HepG2 (cell line): Measurements from ENCODE around the gene OPRL1. TPM values are rescaled to one million over a fixed set of nuclear protein-coding genes. Genes with fewer than 3 reads are reported as not detected.

ENCODE experiments used
- BCL6 ChIP-seq: IDR thresholded peaks from 2 replicates; pipeline ENCODE4 v1.6.1; 2016; ENCODE audit warnings: missing genetic modification reagents, missing compliant biosample characterization
- CAMTA2 ChIP-seq: sonication (generic); formaldehyde crosslinking; IDR thresholded peaks from 2 replicates; pipeline ENCODE4 v1.4.0; 2020; ENCODE audit warnings: mild to moderate bottlenecking, missing genetic modification reagents, borderline replicate concordance
- CHCHD3 ChIP-seq: sonication (generic); formaldehyde crosslinking; IDR thresholded peaks from 2 replicates; pipeline ENCODE4 v1.8.0; 2022; ENCODE audit warnings: mild to moderate bottlenecking, missing genetic modification reagents, moderate library complexity
- HDAC2 ChIP-seq: sonication (generic); formaldehyde crosslinking; IDR thresholded peaks from 2 replicates; pipeline ENCODE4 v1.4.0; 2020; ENCODE audit warnings: missing genetic modification reagents
- KAT8 ChIP-seq: IDR thresholded peaks from 2 replicates; pipeline ENCODE4 v1.6.1; 2016; ENCODE audit warnings: missing genetic modification reagents, missing compliant biosample characterization
- MAFG ChIP-seq: sonication (generic); formaldehyde crosslinking; IDR thresholded peaks from 2 replicates; pipeline ENCODE4 v1.5.1; 2020; ENCODE audit warnings: mild to moderate bottlenecking, missing genetic modification reagents
- RXRA ChIP-seq: sonication (generic); formaldehyde crosslinking; IDR thresholded peaks from 2 replicates; pipeline ENCODE4 v1.5.1; 2020; ENCODE audit warnings: missing genetic modification reagents
- TOE1 ChIP-seq: sonication (generic); formaldehyde crosslinking; IDR thresholded peaks from 2 replicates; pipeline ENCODE4 v1.4.0; 2020; ENCODE audit warnings: mild to moderate bottlenecking, missing genetic modification reagents
- ZNF264 ChIP-seq: sonication (generic); formaldehyde crosslinking; IDR thresholded peaks from 2 replicates; pipeline ENCODE4 v1.4.0; 2020; ENCODE audit warnings: missing genetic modification reagents
- ZNF501 ChIP-seq: sonication (generic); formaldehyde crosslinking; IDR thresholded peaks from 2 replicates; pipeline ENCODE4 v1.5.1; 2020; ENCODE audit warnings: mild to moderate bottlenecking, moderate library complexity, missing genetic modification reagents
- polyA plus RNA-seq, 8 experiments: library from polyadenylated mRNA; depleted of rRNA in 3 of 8; stranded (reverse) in 7 of 8; unstranded in 1 of 8; fragments of >200 nt; fragmentation: Illumina TruSeq in 4 of 8; extraction: Trizol in 4 of 8; gene quantifications; 2 replicates each; pipeline versions ENCODE4 v1.2.1 to v1.2.3, GENCODE V29; 2011 to 2016; ENCODE audit warnings: low read depth in 4 of 8, missing spikeins in 1 of 8, mixed read lengths in 1 of 8; ENCODE audit not compliant: insufficient read depth in 1 of 8
- total RNA-seq, 5 experiments: library from RNA; depleted of rRNA; stranded (reverse); fragments of >200 nt; fragmentation: Illumina TruSeq; extraction: Trizol; gene quantifications; 2 replicates each; pipeline ENCODE4 v1.2.3, GENCODE V29; 2016; ENCODE audit warnings: low read depth in 1 of 5
- TF ChIP-seq, protein P1 (sequence below): sonication (generic); formaldehyde crosslinking; IDR thresholded peaks from 2 replicates; pipeline ENCODE4 v1.4.0; 2020; ENCODE audit warnings: mild to moderate bottlenecking, missing genetic modification reagents, borderline replicate concordance
- TF ChIP-seq, protein P2 (sequence below), 2 experiments: sonication (generic) in 1 of 2; formaldehyde crosslinking in 1 of 2; IDR thresholded peaks; 2 replicates each; pipeline versions ENCODE4 v1.6.1 to v1.9.0; 2014 to 2022; ENCODE audit warnings: antibody characterized with exemption in 1 of 2, borderline replicate concordance in 1 of 2, inconsistent platforms in 1 of 2, low read depth in 1 of 2, missing genetic modification reagents in 1 of 2
- TF ChIP-seq, protein P3 (sequence below): sonication (generic); formaldehyde crosslinking; conservative IDR thresholded peaks from 2 replicates; pipeline ENCODE4 v1.4.0; 2020; ENCODE audit warnings: missing genetic modification reagents
- TF ChIP-seq, protein P4 (sequence below): IDR thresholded peaks from 2 replicates; pipeline ENCODE4 v1.6.1; 2016
- TF ChIP-seq, protein P5 (sequence below): IDR thresholded peaks from 2 replicates; pipeline ENCODE4 v1.6.1; 2018; ENCODE audit warnings: missing genetic modification reagents
- TF ChIP-seq, protein P6 (sequence below): sonication (generic); formaldehyde crosslinking; IDR thresholded peaks from 2 replicates; pipeline ENCODE4 v1.4.0; 2020; ENCODE audit warnings: mild to moderate bottlenecking, missing genetic modification reagents

OPRL1 gene
- total and polyA plus RNA-seq, 2 of the 13 experiments (the other 11 are each of a cell fraction or from before 2014, with no cell fraction given), result 0.35 to 0.71 TPM

DNA sequence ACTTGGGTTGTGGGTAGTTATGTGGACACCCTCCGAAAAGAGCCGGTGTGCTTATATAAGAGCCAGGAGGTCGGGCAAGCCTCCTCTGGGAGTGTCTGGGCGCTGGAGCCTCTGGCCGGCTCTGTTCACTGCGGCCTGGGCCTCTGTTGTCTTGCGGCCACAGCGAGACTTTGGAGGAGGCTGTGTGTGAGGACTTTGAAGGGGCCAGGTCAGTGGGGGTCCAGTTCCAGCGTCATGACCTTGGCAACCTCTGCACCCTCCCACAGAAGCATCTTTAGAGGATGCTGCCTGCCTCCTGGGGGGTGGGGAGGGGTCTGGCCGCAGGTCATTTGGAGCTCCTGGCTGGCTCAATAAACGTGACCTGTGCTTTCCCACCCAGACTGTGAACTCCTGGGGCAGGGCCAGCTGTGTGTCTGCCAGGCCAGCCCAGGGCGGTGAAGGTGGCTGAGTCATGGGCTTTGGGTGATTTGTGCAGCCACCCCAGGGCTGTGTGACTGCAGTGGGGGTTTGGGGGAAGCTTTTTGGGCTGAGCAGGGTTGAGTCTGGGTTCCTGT, 15.7 kb upstream of the OPRL1 start (continued):
- TF ChIP-seq, protein P1, sequence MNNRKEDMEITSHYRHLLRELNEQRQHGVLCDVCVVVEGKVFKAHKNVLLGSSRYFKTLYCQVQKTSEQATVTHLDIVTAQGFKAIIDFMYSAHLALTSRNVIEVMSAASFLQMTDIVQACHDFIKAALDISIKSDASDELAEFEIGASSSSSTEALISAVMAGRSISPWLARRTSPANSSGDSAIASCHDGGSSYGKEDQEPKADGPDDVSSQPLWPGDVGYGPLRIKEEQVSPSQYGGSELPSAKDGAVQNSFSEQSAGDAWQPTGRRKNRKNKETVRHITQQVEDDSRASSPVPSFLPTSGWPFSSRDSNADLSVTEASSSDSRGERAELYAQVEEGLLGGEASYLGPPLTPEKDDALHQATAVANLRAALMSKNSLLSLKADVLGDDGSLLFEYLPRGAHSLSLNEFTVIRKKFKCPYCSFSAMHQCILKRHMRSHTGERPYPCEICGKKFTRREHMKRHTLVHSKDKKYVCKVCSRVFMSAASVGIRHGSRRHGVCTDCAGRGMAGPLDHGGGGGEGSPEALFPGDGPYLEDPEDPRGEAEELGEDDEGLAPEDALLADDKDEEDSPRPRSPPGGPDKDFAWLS (CRISPR knock-in tag), result 0 out of 2 replicates have a peak, but pooled peaks have one; percentile 92
- TF ChIP-seq, protein P2, sequence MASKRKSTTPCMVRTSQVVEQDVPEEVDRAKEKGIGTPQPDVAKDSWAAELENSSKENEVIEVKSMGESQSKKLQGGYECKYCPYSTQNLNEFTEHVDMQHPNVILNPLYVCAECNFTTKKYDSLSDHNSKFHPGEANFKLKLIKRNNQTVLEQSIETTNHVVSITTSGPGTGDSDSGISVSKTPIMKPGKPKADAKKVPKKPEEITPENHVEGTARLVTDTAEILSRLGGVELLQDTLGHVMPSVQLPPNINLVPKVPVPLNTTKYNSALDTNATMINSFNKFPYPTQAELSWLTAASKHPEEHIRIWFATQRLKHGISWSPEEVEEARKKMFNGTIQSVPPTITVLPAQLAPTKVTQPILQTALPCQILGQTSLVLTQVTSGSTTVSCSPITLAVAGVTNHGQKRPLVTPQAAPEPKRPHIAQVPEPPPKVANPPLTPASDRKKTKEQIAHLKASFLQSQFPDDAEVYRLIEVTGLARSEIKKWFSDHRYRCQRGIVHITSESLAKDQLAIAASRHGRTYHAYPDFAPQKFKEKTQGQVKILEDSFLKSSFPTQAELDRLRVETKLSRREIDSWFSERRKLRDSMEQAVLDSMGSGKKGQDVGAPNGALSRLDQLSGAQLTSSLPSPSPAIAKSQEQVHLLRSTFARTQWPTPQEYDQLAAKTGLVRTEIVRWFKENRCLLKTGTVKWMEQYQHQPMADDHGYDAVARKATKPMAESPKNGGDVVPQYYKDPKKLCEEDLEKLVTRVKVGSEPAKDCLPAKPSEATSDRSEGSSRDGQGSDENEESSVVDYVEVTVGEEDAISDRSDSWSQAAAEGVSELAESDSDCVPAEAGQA (IDR thresholded peaks at IDR 0.05; ENCODE audit: low read depth), result 0 out of 2 replicates have a peak, but pooled peaks have one; percentile 13
- TF ChIP-seq, protein P2 (CRISPR knock-in tag; IDR thresholded peaks at IDR 0.05; ENCODE audit: borderline replicate concordance), result no peak
- TF ChIP-seq RXRA (CRISPR knock-in tag) (0 out of 2 replicates have a peak, but pooled peaks have one; percentile 8), CAMTA2 (CRISPR knock-in tag) (0 out of 2 replicates have a peak, but pooled peaks have one; percentile 3), ZNF264 (CRISPR knock-in tag) (peak; percentile 47; the same call in 1 of the 2 replicates), CHCHD3 (CRISPR knock-in tag) (no peak), KAT8 (CRISPR knock-in tag) (no peak), ZNF501 (CRISPR knock-in tag) (0 out of 2 replicates have a peak, but pooled peaks have one; percentile 8), MAFG (CRISPR knock-in tag) (no peak), BCL6 (CRISPR knock-in tag) (no peak), HDAC2 (CRISPR knock-in tag) (no peak), TOE1 (CRISPR knock-in tag) (no peak)
- TF ChIP-seq, protein P3, sequence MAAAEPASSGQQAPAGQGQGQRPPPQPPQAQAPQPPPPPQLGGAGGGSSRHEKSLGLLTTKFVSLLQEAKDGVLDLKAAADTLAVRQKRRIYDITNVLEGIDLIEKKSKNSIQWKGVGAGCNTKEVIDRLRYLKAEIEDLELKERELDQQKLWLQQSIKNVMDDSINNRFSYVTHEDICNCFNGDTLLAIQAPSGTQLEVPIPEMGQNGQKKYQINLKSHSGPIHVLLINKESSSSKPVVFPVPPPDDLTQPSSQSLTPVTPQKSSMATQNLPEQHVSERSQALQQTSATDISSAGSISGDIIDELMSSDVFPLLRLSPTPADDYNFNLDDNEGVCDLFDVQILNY (CRISPR knock-in tag), result no peak
- TF ChIP-seq, protein P4, sequence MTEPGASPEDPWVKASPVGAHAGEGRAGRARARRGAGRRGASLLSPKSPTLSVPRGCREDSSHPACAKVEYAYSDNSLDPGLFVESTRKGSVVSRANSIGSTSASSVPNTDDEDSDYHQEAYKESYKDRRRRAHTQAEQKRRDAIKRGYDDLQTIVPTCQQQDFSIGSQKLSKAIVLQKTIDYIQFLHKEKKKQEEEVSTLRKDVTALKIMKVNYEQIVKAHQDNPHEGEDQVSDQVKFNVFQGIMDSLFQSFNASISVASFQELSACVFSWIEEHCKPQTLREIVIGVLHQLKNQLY, result no peak
- TF ChIP-seq, protein P5, sequence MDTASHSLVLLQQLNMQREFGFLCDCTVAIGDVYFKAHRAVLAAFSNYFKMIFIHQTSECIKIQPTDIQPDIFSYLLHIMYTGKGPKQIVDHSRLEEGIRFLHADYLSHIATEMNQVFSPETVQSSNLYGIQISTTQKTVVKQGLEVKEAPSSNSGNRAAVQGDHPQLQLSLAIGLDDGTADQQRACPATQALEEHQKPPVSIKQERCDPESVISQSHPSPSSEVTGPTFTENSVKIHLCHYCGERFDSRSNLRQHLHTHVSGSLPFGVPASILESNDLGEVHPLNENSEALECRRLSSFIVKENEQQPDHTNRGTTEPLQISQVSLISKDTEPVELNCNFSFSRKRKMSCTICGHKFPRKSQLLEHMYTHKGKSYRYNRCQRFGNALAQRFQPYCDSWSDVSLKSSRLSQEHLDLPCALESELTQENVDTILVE (CRISPR knock-in tag), result no peak
- TF ChIP-seq, protein P6, sequence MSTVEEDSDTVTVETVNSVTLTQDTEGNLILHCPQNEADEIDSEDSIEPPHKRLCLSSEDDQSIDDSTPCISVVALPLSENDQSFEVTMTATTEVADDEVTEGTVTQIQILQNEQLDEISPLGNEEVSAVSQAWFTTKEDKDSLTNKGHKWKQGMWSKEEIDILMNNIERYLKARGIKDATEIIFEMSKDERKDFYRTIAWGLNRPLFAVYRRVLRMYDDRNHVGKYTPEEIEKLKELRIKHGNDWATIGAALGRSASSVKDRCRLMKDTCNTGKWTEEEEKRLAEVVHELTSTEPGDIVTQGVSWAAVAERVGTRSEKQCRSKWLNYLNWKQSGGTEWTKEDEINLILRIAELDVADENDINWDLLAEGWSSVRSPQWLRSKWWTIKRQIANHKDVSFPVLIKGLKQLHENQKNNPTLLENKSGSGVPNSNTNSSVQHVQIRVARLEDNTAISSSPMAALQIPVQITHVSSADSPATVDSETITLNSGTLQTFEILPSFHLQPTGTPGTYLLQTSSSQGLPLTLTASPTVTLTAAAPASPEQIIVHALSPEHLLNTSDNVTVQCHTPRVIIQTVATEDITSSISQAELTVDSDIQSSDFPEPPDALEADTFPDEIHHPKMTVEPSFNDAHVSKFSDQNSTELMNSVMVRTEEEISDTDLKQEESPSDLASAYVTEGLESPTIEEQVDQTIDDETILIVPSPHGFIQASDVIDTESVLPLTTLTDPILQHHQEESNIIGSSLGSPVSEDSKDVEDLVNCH (CRISPR knock-in tag), result peak; percentile 84; the same call in 1 of the 2 replicates
